HAP-1 (cell line): Measurements from ENCODE around the gene IFNB1.

ENCODE experiments used
- DNase-seq, 2 experiments: peaks; one replicate each; pipeline ENCODE4 v3.0.0-alpha.2; 2016 to 2020; ENCODE audit warnings: low spot score in 2 of 2
- H3K27me3 ChIP-seq: fragments of 250-450 bp; sonication (Bioruptor Pico); 2 replicates; pipeline ENCODE4 v1.5.1; 2020; ENCODE audit warnings: low read depth, mild to moderate bottlenecking, moderate library complexity
- H3K36me3 ChIP-seq: fragments of 250-450 bp; sonication (Bioruptor Pico); replicated peaks from 2 replicates; pipeline ENCODE4 v1.5.1; 2020; ENCODE audit warnings: mild to moderate bottlenecking
- H3K4me1 ChIP-seq: fragments of 250-450 bp; sonication (Bioruptor Pico); 2 replicates; pipeline ENCODE4 v1.5.1; 2020; ENCODE audit warnings: mild to moderate bottlenecking
- H3K4me3 ChIP-seq: fragments of 250-450 bp; sonication (Bioruptor Pico); 2 replicates; pipeline ENCODE4 v1.5.1; 2020; ENCODE audit warnings: mild to moderate bottlenecking, moderate library complexity
- H3K9me3 ChIP-seq: fragments of 250-450 bp; sonication (Bioruptor Pico); 2 replicates; pipeline ENCODE4 v1.5.1; 2020; ENCODE audit warnings: mild to moderate bottlenecking, moderate library complexity
- in situ Hi-C: fragments of 300-500 bp; cut with MboI; formaldehyde crosslinking; loops from 3 replicates; pipeline ENCODE4 v1.14.3; 2020; ENCODE audit warnings: low sequenced_read_pairs, inconsistent platforms, mixed read lengths

IFNB1 gene

DNA sequence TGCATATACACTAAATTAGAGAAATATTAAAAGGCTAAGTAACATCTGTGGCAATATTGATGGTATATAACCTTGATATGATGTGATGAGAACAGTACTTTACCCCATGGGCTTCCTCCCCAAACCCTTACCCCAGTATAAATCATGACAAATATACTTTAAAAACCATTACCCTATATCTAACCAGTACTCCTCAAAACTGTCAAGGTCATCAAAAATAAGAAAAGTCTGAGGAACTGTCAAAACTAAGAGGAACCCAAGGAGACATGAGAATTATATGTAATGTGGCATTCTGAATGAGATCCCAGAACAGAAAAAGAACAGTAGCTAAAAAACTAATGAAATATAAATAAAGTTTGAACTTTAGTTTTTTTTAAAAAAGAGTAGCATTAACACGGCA lies 7.3 kb upstream of the IFNB1 start:
- in situ Hi-C loops, result no loop called here

DNA sequence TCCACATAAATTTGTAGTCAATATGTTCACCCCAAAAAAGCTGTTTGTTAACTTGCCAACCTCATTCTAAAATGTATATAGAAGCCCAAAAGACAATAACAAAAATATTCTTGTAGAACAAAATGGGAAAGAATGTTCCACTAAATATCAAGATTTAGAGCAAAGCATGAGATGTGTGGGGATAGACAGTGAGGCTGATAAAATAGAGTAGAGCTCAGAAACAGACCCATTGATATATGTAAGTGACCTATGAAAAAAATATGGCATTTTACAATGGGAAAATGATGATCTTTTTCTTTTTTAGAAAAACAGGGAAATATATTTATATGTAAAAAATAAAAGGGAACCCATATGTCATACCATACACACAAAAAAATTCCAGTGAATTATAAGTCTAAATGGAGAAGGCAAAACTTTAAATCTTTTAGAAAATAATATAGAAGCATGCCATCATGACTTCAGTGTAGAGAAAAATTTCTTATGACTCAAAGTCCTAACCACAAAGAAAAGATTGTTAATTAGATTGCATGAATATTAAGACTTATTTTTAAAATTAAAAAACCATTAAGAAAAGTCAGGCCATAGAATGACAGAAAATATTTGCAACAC lies 6.6 kb upstream of the IFNB1 start:
- Histone ChIP-seq H3K4me1 (no peaks in the 10 kb centered on the region), H3K9me3 (no peaks in the 10 kb centered on the region), H3K4me3 (no peak overlapping the region), H3K36me3 (no peaks in the 10 kb centered on the region), H3K27me3 (no peaks in the 10 kb centered on the region)
- no peak for DNase-seq
- in situ Hi-C loops, result no loop called here

More for the DNA sequence above, 7.3 kb upstream of the IFNB1 start:
- DNase-seq, result no peak
- Histone ChIP-seq H3K4me3 (no peak overlapping the region), H3K36me3 (no peaks in the 10 kb centered on the region), H3K9me3 (no peaks in the 10 kb centered on the region), H3K4me1 (no peaks in the 10 kb centered on the region), H3K27me3 (no peaks in the 10 kb centered on the region)

DNA sequence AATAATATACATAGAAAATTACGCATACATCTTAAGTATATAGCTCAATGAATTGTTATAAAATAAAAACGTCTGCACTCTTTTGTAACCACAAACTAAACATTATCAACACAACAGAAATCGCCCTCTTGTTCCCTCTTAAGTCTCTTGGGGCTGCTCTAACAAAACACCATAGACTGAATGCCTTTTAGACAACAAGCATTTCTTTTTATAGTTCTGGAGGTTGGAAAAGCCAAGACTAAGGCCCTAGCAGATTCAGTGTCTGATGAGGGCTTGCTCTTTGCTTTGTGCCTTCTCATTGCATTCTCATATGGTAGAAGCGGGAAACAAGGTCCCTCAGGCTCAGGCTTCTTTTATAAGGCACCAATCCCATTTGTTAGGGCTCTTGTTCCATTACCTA lies 4.9 kb upstream of the IFNB1 start:
- peak in 1 of 2 experiments; percentile 24 for DNase-seq
- H3K4me1 ChIP-seq, result no peaks in the 10 kb centered on the region

DNA sequence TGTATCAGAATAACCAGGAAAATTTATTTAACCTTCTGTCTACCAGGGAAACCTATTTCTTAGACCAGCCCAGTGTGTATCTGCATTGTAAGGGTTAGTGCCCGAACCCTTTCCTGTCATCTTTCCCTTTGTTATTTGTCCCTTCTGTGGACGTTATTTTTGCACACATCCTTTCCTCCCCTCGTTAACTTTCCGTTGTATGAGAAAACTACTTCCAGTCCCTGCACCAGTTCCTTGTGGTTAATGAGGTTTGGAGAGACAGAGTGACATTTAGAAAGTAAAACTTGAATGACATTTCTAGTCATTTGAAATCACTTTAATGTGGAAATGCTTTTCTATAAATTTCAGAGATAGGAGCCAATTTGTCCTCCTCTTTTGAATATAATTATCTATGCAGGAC lies 4.3 kb upstream of the IFNB1 start:
- Histone ChIP-seq H3K36me3 (no peaks in the 10 kb centered on the region), H3K9me3 (no peaks in the 10 kb centered on the region), H3K27me3 (no peaks in the 10 kb centered on the region), H3K4me1 (no peaks in the 10 kb centered on the region), H3K4me3 (no peak overlapping the region)
- DNase-seq, result no peak
- in situ Hi-C loops, result no loop called here

More for the DNA sequence above, 4.9 kb upstream of the IFNB1 start:
- in situ Hi-C loops, result no loop called here
- no peaks in the 10 kb centered on the region for H3K27me3 ChIP-seq
- no peaks in the 10 kb centered on the region for H3K36me3 ChIP-seq
- no peaks in the 10 kb centered on the region for H3K9me3 ChIP-seq
- H3K4me3 ChIP-seq, result no peak overlapping the region

DNA sequence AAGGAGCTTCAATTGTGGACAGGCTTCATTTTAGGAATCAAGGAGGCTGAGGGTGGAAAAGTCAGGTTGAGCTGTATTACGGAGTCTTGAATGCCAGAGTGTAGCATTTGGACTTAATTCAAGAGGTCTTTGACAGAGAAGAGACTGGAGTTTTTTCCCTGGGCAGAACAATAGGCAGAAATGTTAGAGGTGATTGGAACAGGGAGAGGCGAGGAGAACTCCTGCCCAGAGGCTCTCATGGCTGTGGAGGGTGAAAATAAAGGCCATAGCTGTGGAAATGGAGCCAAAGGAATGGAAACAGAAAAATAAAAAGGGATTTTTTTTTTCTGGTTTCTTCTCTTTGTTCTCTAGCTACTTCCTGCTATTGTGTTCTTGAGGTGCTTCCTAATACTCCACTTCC lies 3.7 kb upstream of the IFNB1 start:
- no peaks in the 10 kb centered on the region for H3K9me3 ChIP-seq
- H3K36me3 ChIP-seq, result no peaks in the 10 kb centered on the region
- no peak overlapping the region for H3K4me3 ChIP-seq
- no peaks in the 10 kb centered on the region for H3K27me3 ChIP-seq
- no peak for DNase-seq
- in situ Hi-C loops, result no loop called here
- no peaks in the 10 kb centered on the region for H3K4me1 ChIP-seq

DNA sequence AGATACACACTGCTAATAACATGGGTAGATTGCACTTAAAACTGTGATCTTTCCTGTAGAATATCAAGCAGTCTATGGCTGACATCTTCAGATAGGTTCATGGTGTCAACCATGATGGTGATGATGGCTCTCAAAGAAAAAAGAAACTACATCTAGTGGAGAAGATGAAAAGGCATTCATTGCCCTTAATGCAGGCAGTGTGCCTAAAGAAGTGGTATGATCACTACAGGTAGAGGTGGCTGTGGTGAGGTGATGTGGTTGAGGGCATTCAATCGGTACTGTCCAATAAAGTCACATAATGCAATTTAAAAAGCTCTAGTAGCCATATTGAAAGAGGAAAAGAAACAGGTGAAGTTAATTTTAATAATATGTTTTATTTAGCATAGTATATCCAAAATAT lies 3.1 kb upstream of the IFNB1 start:
- no peaks in the 10 kb centered on the region for H3K27me3 ChIP-seq
- no peaks in the 10 kb centered on the region for H3K36me3 ChIP-seq
- no peak overlapping the region for H3K4me3 ChIP-seq
- no peaks in the 10 kb centered on the region for H3K4me1 ChIP-seq
- H3K9me3 ChIP-seq, result no peaks in the 10 kb centered on the region
- in situ Hi-C loops, result no loop called here
- DNase-seq, result no peak

DNA sequence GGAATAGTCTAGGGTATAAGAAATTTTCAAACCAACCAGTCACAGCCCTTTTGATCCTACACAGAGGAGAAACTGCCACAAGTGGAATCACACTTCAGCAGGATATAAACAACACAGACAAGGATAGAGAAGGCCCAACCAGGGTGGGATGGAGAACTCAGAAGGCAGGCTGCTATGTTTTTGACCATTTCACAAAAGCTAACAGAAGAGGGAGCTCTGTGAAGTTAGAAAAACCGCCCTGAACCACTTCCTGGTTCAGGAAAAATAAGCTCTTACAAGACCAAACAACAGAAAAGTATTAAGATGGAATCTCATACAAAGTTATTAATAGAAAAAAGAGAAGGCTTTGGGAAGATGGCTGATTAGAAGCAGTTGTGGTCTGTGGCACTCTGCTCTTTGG lies 960 bp upstream of the IFNB1 start:
- Histone ChIP-seq H3K4me3 (no peak overlapping the region), H3K36me3 (no peaks in the 10 kb centered on the region), H3K4me1 (no peaks in the 10 kb centered on the region), H3K27me3 (no peaks in the 10 kb centered on the region), H3K9me3 (no peaks in the 10 kb centered on the region)
- no peak for DNase-seq
- in situ Hi-C loops, result no loop called here

DNA sequence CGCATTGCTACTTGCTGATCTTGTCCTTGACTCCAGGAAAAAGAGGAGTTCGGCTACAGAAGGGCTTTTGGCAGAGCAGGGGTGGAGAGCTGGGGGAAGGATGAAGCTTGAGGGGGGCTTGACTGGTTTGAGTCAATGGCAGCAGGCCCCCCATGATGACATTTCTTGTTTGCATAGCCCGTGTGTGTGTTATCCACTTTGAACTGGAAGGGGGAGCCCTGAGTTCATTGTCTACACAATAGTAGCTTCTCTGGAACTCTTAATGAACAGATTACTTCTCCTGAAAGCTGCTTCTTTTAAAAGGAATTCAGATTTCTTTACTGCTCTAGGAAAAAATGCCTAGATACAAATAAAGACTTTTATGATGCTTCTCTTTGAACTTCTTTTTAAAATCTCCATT lies 2.3 kb downstream of the IFNB1 start:
- H3K27me3 ChIP-seq, result no peaks in the 10 kb centered on the region
- H3K9me3 ChIP-seq, result no peaks in the 10 kb centered on the region
- H3K4me3 ChIP-seq, result no peak overlapping the region
- DNase-seq, result peak in 1 of 2 experiments; percentile 34
- H3K4me1 ChIP-seq, result no peaks in the 10 kb centered on the region
- no peaks in the 10 kb centered on the region for H3K36me3 ChIP-seq
- in situ Hi-C loops, result no loop called here

DNA sequence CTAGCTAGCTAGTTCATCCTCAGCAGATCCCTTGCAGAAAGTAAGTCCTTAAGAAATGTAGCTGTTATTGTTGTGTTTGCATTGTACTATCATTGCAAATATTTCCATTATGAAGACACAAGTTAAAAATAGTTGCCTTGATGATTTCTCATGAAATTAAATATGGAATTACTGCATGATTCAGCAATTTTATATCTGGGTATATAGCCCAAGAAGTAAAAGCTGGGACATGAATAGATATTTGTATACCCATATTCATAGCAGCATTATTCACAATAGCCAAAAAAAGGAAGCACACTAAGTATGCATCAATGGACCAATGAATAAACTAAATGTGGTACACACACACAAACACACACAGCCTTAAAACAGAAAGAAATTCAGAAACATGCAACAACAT lies 6.8 kb downstream of the IFNB1 start:
- in situ Hi-C loops, result no loop called here
- DNase-seq, result no peak
- no peaks in the 10 kb centered on the region for H3K9me3 ChIP-seq
- no peaks in the 10 kb centered on the region for H3K36me3 ChIP-seq
- H3K4me3 ChIP-seq, result no peak overlapping the region
- H3K27me3 ChIP-seq, result no peaks in the 10 kb centered on the region
- no peaks in the 10 kb centered on the region for H3K4me1 ChIP-seq

DNA sequence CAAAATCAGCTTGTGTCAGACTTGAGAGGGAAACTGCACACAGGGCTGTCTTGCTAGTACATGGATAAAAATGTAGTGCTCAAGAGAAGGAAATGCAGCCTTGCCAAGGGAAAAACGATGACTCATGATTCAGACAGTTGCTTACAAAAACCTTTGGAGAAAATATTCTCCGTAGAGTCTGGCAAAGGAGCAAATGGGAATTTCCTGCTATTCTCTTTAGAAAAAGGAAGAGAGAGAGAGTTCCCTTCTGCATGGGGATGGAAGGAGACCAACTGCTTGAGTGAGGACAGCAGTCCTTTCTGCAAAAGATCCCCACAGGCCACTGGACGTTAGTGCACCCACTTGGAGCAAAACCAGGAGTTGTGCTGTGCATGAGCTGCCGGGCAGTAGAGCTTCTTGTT lies 7.6 kb downstream of the IFNB1 start:
- Histone ChIP-seq H3K9me3 (no peaks in the 10 kb centered on the region), H3K4me3 (no peak overlapping the region), H3K36me3 (no peaks in the 10 kb centered on the region), H3K4me1 (no peaks in the 10 kb centered on the region), H3K27me3 (no peaks in the 10 kb centered on the region)
- in situ Hi-C loops, result no loop called here
- peak in 1 of 2 experiments; percentile 19 for DNase-seq

DNA sequence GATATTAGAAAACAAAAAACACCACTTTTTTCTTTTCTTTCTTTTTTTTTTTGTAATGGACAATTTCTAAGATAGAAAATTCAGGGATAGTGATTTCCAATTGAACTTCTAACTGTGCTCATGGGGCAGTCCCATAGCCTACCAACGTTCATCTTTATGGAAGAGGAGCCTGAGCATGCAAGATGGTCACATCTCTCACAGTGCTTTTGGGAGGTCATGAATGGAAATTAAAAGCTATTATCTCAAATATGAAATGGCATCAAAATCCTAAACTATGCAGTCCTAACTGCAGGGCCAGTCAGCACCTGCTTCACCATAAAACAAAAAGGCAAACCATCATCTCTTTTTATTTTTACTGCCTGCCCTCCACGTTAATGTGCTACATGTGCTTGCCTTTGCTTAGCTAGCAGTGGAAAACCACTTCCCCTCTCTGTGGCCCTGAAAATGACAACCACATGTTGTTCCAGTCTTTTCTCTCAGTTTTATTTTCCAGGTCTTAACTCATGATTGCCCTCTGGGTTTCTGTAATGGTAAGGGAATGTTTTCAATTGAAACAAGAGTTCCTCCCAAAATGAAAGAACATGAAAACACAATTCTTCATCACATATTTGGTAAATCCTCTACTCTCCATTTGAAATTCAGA lies 16.7 kb downstream of the IFNB1 start:
- in situ Hi-C loops, result no loop called here
- DNase-seq, result no peak
- Histone ChIP-seq H3K9me3 (no peaks in the 10 kb centered on the region), H3K4me3 (no peak overlapping the region), H3K4me1 (peaks cover 6% of the 10 kb centered on the region), H3K27me3 (no peaks in the 10 kb centered on the region), H3K36me3 (no peaks in the 10 kb centered on the region)

DNA sequence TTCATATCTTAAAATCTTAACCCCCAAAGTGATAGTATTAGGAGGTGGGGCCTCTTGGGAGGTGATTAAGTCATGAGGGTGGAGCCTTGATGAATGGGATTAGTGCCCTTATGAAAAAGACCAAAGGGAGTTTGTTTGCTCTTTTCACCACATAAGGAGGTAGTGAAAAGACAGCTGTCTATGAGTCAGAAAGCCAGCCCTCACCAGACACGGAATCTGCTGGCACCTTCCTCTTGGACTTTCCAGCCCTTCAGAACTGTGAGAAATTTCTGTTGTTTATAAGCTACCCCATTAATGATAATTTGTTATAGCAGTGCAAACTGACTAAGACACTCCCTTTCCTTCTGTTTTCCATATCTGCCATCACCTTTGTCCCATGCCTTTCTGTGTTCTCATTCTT lies 20.8 kb downstream of the IFNB1 start:
- in situ Hi-C loops, result no loop called here
- H3K4me3 ChIP-seq, result no peak overlapping the region
- H3K4me1 ChIP-seq, result peaks cover 6% of the 10 kb centered on the region
- peak; percentile 35 to 64 for DNase-seq
- H3K9me3 ChIP-seq, result no peaks in the 10 kb centered on the region
- no peaks in the 10 kb centered on the region for H3K36me3 ChIP-seq
- H3K27me3 ChIP-seq, result no peaks in the 10 kb centered on the region

DNA sequence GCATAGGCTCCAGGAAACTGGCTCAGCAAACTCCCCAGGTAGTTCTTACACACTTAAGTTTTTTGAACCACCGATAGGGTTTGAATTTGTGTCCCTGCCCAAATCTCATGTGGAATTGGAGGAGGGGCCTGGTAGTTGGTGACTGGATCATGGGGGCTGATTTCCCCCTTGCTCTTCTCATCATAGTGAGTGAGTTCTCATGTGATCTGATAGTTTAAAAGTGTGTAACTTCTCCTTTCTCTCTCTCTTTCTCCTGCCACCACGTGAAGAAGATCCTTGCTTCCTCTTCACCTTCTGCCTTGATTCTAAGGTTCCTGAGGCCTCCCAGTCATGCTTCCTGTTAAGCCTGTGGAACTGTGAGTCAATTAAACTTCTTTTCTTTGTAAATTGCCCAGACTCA lies 23.9 kb downstream of the IFNB1 start:
- Histone ChIP-seq H3K4me3 (no peak overlapping the region), H3K9me3 (no peaks in the 10 kb centered on the region), H3K27me3 (no peaks in the 10 kb centered on the region), H3K36me3 (no peaks in the 10 kb centered on the region), H3K4me1 (peaks cover 6% of the 10 kb centered on the region)
- in situ Hi-C loops, result no loop called here
- DNase-seq, result no peak

DNA sequence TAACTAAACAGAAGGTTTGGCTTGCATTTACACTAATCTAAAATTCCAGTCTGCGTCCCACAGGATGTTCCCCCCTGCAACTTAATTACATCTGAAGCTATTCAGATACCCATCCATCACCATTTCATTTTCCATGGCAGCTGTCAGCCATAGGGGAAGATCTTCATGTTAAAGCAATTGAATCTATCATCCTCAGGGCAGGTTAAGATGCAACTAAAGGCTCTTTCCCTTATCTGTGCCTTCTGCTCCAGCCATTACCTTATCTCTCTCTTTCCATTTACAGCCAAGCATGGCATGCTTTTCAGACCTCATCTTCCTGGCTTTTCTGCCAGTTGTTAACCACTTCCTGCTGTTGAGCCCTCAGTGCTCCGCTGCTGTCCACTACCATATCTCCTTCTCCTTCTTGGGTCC lies 30.5 kb downstream of the IFNB1 start:
- Histone ChIP-seq H3K27me3 (peaks cover 3% of the 10 kb centered on the region; the same call in 1 of the 2 replicates), H3K9me3 (no peaks in the 10 kb centered on the region), H3K4me1 (no peaks in the 10 kb centered on the region), H3K36me3 (no peaks in the 10 kb centered on the region), H3K4me3 (no peak overlapping the region)
- in situ Hi-C loops, result no loop called here
- no peak for DNase-seq

DNA sequence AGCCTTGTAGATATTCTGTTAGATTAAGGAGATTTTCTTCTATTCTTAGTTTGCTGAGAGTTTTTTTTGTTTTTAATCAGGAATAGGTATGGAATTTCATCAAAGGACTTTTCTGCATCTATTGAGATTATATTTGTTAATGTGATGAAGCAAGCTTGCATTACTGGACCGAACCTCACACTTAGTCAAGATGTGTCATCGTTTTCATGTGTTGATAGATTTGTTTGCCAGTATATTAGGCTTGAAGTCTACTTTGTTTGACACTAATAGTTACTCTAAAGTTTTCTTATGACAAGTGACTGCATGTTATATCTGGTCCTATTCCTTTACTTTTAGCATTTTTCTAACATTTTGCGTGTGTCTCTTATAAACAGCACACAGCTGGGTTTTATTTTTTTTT lies 33.9 kb downstream of the IFNB1 start:
- no peaks in the 10 kb centered on the region for H3K9me3 ChIP-seq
- no peaks in the 10 kb centered on the region for H3K36me3 ChIP-seq
- in situ Hi-C loops, result no loop called here
- no peak overlapping the region for H3K4me3 ChIP-seq
- peaks cover 3% of the 10 kb centered on the region; the same call in 1 of the 2 replicates for H3K27me3 ChIP-seq
- H3K4me1 ChIP-seq, result no peaks in the 10 kb centered on the region
- DNase-seq, result no peak
